CD4-positive, alpha-beta T cell treated with Interleukin-6 for 4 hours (primary cell): ENCODE data around the gene CADM1.

Source experiments
- DNase-seq: peaks from one replicate; pipeline ENCODE4 v3.0.0-alpha.2; 2020; ENCODE audit warnings: mixed read lengths

Gene CADM1

GRCh38 chr11:115237578-115237977, 266.6 kb downstream of the CADM1 start:
- DNase-seq = no peak

DNA sequence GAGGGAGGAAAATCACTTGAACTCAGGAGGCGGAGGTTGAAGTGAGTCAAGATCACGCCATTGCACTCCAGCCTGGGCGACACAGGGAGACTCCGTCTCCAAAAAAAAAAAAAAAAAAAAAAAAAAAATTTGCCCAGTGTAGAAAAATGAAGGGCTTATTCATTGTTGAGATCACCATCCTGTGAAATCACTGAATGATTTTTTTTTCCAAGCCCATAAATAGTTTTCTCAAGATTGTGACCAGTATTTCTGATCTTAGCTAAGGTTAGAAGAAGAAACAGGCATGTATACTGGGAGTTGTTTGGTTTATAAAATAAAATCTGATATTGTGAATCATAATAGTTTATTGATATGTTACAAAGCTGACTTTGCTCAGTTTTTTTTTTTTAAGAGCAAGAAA, 269.4 kb downstream of the CADM1 start:
- no peak for DNase-seq

GRCh38 chr11:115226556-115226955, 277.7 kb downstream of the CADM1 start:
- no peak for DNase-seq

GRCh38 chr11:115224551-115224950, 279.7 kb downstream of the CADM1 start:
- DNase-seq = no peak

DNA sequence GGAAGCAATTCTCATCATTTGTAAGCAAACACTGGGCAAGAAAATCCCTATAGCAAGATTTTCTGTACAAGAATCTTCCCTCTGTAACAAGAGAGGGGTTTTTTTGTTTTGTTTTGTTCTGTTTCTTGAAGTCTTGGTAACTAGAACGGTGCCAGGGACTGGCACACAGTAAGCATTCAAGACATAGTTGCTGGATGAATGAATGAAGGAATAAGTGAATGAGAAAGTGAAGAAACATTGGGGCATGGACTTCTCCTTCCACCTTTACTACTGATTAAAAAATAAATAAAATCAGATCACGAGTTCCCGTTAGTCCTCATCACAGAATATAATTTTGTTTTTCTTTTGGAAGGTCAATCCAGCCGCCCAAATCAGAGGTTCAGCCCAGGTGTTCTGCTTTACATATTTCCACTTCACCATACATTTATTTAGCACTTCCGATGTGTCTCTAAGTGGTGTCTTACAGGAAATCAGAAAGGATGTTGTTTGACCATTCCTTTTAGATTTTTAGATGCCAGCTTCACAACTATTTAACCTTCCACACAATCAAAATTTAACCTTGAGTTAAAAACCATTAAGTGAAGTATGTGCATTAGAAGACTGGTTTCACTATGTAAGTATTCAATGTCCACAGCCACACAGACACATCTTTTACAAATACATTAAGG, 281.2 kb downstream of the CADM1 start:
- DNase-seq = no peak

DNA sequence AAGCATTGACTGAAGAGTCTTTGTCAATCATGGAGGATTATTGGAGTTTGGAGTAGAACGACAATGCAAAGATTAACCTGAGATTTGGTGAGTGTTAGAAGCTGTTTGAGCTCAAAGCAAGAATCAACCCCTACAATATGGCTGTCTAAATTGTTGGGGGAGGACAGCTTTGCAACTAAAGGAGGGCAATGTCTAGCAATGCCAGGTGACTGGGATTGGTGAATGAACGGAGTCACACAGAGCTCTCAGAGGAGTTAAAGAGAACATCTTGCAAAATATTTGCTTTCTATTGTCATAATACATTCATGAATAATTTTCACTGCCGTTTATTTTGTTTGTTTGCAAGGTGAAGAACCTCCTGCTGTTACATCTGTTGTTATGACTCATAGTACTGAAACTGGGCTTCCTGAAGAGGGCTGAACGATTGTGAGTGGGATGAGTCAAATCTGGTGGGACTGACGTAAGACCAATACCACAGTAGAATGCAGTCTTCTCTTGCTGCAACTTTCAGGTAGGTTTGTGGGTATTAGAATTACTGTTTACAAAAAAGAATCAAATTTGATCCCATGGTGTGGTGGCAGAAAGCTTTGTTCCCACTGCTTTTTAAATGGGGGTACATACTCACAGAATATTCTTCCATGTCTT, 281.9 kb downstream of the CADM1 start:
- DNase-seq = no peak

- no peak for DNase-seq
Observed at GRCh38 chr11:115221461-115222069, 282.6 kb downstream of the CADM1 start.

DNA sequence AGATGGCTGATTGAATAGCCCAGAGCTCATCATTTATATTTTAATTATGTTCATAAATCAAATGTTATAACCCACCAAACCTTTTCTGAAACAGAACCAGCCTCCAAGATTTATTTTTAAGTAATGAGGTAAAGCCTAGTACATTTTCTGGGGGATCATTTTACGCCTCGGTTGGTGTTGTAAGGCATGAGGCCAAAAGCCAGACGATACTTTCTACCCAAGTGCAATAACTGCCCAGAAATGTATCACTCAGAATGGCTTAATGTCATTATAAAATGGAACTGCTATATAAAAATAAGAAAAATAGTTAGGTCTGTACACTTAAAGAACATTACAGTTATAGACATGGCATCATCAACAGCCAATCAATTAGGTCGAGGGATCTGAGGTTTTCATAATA, 283.3 kb downstream of the CADM1 start:
- no peak for DNase-seq

DNA sequence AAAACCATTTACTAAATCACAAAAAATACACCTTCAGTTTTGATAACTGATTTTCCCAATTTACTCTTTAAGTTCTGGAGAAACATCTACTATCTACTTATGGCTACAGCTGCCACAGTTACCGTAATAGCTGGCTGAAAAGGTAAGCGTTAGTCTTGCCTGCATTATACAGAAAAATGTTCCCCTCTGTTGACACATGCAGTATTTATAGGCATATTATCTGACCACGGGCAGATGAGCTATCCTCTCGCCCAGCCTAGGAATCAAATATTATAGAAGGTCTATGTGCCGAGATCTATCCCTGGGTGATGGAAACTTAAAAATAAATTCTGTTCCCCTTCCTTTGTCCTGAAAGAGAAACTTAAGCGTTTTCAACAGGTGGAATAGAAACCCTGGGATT, 283.8 kb downstream of the CADM1 start:
- DNase-seq = no peak

- DNase-seq = no peak
Observed at GRCh38 chr11:115219376-115219775, 284.8 kb downstream of the CADM1 start.

GRCh38 chr11:115217726-115218311, 286.4 kb downstream of the CADM1 start:
- no peak for DNase-seq

DNA sequence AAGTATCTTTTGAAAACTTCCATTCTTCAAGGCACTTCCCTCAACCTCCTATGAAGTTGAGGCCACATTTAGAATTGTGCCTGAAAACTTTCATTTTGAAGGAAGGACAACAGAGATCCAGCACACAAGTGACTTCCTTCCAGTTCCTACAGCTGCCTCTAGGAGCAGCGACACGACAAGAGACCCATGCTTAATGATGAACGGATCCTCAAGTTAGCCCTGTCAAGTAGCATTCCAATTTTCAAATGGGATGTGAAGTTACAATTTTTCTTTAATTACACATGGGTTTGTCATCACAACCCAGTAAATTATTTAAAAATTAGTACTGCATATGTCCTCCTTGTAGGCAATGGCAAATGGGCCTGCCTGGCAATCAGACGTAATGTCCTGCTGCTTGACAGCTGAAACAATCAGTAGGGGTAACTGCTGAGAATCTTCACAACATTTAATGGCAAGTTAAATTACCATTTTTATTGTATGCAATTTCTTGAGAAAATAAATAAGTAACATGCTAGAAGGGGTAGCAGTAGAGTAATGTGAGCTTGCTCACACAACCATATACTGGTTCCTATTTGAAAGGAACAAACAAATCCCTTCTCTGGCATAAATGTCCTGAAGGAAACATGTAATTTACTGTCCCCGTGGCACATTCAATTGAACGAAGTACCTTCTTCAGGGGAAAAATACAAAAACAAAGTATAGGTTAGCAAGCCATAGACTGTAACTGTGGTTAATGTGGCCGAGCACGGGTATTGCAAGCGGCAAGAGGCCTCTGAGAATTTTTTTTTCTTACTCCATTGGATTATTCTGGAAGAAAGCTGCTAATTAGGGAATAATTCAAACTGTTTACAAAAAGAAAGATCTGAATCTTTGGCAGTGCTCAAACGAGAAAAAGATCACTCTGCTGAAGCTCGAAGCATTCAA, 288.3 kb downstream of the CADM1 start:
- DNase-seq = no peak

- DNase-seq = no peak
Observed at GRCh38 chr11:115214644-115215234, 289.5 kb downstream of the CADM1 start.

DNA sequence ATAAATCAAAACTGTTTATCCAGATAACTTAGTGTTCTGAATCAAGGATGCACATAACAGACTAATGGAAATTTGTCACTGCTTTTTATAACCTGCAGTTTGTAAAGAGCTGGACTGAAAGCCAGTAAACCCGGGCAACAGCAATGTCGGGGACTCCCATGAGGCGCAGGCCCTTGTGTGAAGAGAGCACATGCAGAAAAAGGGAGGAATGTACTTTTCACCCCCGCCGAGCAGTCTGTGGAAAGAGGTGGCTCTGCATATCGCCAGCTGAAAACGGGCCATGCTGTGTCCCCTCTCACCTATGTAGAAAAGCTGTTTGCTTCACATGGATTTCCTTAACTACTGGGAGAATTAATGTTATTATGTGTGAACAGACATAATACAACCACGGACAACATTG, 291.2 kb downstream of the CADM1 start:
- DNase-seq = no peak

GRCh38 chr11:115208808-115209259, 295.4 kb downstream of the CADM1 start:
- no peak for DNase-seq

DNA sequence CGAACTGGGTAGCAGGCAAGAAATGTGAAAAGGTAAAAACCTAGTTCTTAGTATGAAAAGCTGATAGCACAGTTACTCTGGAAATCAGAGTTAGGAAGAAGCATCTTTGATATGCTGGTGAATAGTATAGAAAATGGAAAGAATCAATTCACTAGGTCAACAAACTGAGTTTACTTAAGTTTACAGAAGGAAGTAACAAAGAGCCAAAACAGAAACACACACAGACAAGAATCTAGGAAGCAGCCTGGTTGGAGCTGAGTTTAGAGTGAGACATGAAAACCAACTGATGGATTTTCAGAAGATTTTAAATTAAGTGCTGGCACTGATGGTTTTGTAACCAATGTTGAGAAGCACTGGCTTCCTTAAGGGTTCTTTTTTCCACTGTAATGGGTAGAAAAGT, 296.3 kb downstream of the CADM1 start:
- DNase-seq = no peak

DNA sequence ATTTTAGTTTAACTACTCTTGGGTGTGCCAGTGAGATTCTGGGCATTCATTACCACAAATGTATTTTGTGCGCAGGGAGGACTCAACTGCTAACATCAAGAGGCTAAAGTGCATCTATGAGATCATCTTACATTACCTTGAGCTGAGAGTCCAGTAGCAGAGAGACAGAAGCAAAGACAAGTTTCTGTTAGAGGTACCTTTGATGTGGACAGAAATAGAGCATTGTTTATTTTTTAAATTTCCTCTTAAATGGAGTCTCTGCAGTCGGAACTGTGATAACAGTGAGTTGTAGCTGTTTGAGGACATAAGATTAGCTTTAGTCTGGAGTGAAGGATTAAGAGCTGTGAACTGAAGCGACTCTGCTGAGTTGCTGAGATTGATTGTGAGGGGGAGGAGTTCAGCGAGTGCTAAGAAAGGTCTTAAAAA, 297.0 kb downstream of the CADM1 start:
- DNase-seq = no peak

DNA sequence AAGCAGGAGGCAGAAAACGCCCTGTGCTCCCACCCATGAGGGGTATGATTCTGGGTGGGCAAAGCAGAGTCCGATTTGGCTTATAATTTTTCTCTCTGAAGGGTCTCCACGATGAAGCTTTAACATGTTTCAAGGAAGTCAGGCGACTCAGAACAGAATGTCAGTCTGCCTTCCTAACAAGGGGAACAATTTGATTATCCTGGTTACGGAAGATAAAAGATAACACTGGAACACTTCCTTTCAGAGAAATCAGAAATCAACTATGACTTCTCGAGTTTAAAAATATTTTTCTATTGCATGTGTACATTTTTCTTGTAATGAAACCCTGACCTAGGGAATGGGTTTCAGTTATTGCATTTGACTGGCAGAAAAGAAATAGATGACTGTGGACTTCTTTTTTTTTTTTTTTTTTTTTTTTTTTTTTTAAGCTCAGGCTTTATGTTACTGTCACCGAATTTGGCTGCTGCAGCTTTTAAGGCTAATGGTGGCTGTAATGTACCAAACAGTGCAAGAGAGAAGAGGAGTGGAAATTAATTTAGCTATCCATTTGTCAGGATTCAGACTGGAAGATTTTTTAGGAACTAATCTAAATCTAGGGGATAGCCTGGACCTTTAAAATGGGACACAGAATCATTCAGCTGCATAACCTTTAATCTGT, 297.7 kb downstream of the CADM1 start:
- no peak for DNase-seq

GRCh38 chr11:115202900-115203552, 301.2 kb downstream of the CADM1 start:
- no peak for DNase-seq

DNA sequence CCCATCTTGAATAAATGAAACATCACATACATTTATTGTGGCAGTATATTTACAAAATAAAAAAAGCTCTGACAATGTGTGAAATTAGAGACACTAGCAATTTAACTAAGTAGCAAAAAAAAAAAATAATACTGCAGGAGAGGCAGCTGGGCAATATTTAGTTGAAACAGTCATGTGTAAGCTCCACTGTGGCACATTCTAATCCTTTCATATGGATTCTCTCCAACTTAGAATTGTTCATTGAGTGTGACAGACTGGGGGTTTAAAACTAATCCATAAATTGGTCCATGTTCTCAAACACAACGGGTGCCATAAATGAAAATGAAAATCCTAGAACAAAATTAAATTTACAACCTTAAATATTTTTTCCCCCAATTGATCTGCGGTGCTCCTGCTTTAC, 302.1 kb downstream of the CADM1 start:
- DNase-seq = no peak

- no peak for DNase-seq
Observed at GRCh38 chr11:115201111-115201792, 303.0 kb downstream of the CADM1 start.
